ENCODE results near the gene FIBCD1.
"Not testable (repeated sequence)": the region's sequence is repeated elsewhere in the genome, so short reads cannot be mapped to it uniquely, and the experiment has no call there.

FIBCD1 gene

DNA sequence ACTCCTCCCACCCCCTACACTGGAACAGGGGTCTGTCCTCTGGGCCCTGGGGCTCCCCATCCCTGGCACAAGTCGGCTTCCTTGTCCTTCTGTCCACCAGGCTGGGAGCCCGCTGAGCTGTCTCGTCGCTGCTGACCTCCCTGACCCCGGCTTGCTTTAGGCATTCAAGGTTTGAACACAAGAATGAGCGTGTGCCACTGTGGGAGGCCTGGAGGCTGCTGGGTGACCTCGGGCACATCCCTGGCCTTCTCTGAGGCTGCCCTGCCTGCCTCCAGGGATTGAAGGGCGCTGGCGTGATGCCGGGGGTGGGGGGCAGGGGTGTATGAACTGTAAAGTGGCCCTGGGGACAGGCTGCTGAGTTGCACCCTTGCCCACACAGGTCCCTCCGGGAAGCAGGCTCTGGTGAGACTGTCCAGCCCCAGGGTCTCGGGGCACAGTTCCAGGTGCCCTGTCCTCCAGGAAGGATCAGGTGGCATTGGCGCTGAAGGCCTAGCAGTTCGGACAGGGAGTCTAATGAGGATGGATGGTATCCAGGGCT, 18.2 kb downstream of the FIBCD1 start:
- no peak for DNase-seq

GRCh38 chr9:130920233-130920632, 18.8 kb downstream of the FIBCD1 start:
- no peak for DNase-seq

- DNase-seq: no peak
Observed at GRCh38 chr9:130919559-130920145, 19.4 kb downstream of the FIBCD1 start.

- no peak for DNase-seq
Observed at GRCh38 chr9:130918826-130919558, 20.1 kb downstream of the FIBCD1 start.

GRCh38 chr9:130918101-130918825, 20.8 kb downstream of the FIBCD1 start:
- DNase-seq: no peak

- DNase-seq: no peak
Observed at GRCh38 chr9:130917168-130917960, 21.7 kb downstream of the FIBCD1 start.

- no peak for DNase-seq
Observed at GRCh38 chr9:130915096-130915447, 24.0 kb downstream of the FIBCD1 start.

- no peak for DNase-seq
Observed at GRCh38 chr9:130914417-130915095, 24.5 kb downstream of the FIBCD1 start.

GRCh38 chr9:130913599-130914416, 25.2 kb downstream of the FIBCD1 start:
- no peak for DNase-seq

- no peak for DNase-seq
Observed at GRCh38 chr9:130912932-130913598, 26.0 kb downstream of the FIBCD1 start.

- no peak for DNase-seq
Observed at GRCh38 chr9:130911254-130912049, 27.6 kb downstream of the FIBCD1 start.

- not testable (repeated sequence) for DNase-seq
Observed at GRCh38 chr9:130910670-130911069, 28.4 kb downstream of the FIBCD1 start.

DNA sequence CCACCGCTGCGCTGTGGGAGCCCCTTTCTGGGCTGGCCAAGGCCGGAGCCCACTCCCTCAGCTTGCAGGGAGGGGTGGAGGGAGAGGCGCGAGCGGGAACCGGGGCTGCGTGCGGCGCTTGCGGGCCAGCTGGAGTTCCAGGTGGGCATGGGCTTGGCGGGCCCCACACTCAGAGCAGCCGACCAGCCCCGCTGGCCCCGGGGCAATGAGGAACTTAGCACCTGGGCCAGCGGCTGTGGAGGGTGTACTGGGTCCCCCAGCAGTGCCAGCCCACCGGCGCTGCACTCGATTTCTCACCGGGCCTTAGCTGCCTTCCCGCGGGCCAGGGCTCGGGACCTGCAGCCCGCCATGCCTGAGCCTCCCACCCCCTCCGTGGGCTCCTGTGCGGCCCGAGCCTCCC, 29.0 kb downstream of the FIBCD1 start:
- not testable (repeated sequence) for DNase-seq

DNA sequence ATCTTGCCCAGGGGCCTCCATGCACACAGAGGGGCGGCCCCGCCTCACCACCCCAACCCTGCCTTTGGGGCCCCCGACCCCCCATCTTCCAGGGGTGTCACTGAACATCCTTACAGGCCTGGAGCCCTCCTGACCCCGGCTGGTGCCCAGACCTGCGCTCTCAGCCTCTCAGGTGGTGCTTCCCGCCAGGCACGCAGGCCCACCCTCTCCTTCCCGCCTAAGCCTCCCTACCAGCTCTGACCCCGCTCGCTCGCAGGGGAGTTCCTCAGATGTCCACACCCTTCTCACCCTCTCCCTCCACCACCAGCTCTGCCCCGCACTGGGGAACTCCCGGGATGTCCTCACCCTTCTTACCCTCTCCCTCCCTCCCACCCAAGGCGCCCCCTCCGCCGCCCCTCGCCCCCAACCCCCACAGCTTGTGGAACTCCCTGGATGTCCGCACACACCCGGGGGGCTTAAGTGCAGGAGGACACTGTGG, 30.1 kb downstream of the FIBCD1 start:
- DNase-seq: no peak

GRCh38 chr9:130908146-130908877, 30.7 kb downstream of the FIBCD1 start:
- no peak for DNase-seq

DNA sequence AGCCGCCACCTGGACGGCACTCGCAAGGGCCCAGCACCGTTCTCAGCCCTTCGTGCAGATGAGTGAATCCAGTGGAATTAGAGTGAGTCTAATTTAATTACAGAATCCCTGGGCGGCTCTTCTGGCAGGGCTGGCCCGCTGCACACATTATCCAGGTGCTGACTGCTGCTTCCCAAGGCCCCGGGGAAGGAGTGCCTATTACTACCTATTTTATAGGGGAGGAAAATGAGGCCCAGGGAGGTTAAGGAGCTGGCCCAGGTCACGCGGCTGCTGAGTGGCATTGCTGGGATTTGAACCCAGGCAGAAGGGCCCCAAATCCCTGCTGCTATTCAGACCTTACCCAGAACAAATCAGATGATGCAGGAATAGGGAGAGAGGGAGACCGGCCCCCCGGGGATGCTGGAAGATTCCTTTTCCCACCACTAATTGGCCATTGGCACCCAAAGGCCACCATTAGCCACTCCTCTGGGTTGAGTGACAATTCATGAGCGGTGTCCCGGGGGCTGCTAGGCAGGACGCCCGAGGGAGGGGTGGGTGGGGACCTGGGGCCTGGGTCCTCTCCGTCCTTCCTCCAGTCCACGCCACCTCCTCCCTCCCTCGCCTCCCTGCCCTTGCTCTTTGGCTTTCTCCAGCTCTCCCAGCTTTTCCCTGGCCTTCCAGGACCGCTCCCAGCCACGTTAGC, 32.2 kb downstream of the FIBCD1 start:
- no peak for DNase-seq

DNA sequence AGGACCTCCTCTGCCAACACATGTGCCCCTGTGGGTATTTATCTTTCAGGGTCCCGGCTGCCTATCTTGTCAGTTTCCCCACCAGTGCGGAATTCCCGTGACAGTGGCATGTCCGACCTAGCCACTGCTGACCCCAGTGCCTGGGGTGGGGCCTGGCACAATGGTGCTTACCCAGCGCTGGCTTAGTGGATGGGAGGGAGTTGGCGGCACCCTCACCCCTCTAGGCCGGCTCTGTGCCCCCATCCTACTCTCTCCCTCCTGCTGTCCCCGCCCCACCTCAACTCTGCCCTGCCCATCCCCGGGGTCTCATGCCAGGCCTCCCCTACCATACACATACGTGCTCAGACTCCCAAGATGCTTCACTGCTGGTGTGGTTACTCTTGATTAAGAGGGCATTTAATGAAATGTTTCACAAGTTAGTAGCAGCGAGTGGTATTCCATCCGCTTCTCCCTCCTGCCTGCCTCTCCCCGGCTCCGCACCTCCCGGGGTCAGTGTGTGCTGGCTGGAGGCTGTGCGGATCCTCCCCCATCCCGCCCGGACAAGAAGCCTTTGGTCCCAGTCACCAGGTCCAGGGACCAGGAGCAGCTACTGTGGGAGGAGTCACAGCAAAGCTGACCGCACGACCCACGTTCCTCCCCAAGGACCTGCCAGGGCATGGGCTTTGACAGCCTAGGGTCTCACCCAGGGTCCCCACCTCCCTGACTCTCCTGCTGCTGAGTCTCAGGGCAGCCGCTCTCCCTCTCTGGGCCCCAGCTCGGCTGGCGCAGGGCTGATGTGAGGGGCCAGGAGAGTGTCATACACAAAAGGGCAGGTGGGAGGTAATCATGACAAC, 32.9 kb downstream of the FIBCD1 start:
- no peak for DNase-seq

All from KG1 (cell line).